Calu3 (cell line): ENCODE results near the gene PHGDH. TPM values are rescaled to one million over a fixed set of nuclear protein-coding genes. Genes with fewer than 3 reads are reported as not detected.
A peak's percentile ranks its signal among the peaks of the same experiment; 100 is the strongest.

ENCODE experiments used
- BruUV-seq: library from RNA; stranded (reverse); fragments of 400-500 nt; replicated peaks from 2 replicates; lab custom pipeline; 2021; lab: Mats Ljungman, UMichigan
- CTCF ChIA-PET: fragments of 300-600 bp; sonication (Branson Sonifier 250); formaldehyde crosslinking; loops from one replicate; lab custom pipeline; 2022; ENCODE audit warnings: antibody characterized with exemption; lab: Charles Lee
- DNase-seq: peaks from one replicate; pipeline ENCODE4 v3.0.0; 2022
- H3K27ac Mint-ChIP-seq: one replicate; pipeline ENCODE4 v1.8.0; 2022; ENCODE audit warnings: mixed read lengths; ENCODE audit not compliant: unreplicated experiment
- H3K27me3 Mint-ChIP-seq: one replicate; pipeline ENCODE4 v1.8.0; 2022; ENCODE audit warnings: mixed read lengths; ENCODE audit not compliant: unreplicated experiment
- H3K36me3 Mint-ChIP-seq: one replicate; pipeline ENCODE4 v1.8.0; 2022; ENCODE audit warnings: mild to moderate bottlenecking, moderate library complexity, mixed read lengths; ENCODE audit not compliant: insufficient read depth, unreplicated experiment
- H3K4me1 Mint-ChIP-seq: one replicate; pipeline ENCODE4 v1.8.0; 2022; ENCODE audit warnings: mild to moderate bottlenecking, low read depth, mixed read lengths; ENCODE audit not compliant: unreplicated experiment
- H3K4me3 Mint-ChIP-seq: one replicate; pipeline ENCODE4 v1.8.0; 2022; ENCODE audit warnings: mild to moderate bottlenecking, low read depth, moderate library complexity, mixed read lengths; ENCODE audit not compliant: unreplicated experiment
- H3K9me3 Mint-ChIP-seq: one replicate; pipeline ENCODE4 v1.8.0; 2022; ENCODE audit warnings: low read depth, mixed read lengths; ENCODE audit not compliant: unreplicated experiment
- intact Hi-C: fragments of 100-400 bp; cut with micrococcal nuclease; formaldehyde crosslinking; loops from one replicate; pipeline ENCODE4 v1.10.0; 2022; ENCODE audit not compliant: unreplicated experiment
- total RNA-seq: library from RNA; stranded (reverse); gene quantifications from 2 replicates; pipeline ENCODE4 v1.2.3, GENCODE V29; 2022
- TF ChIP-seq, protein P1 (sequence below): fragments of 200-600 bp; IDR thresholded peaks from one replicate; pipeline ENCODE4 v1.8.0; 2022; ENCODE audit warnings: antibody characterized with exemption; ENCODE audit not compliant: unreplicated experiment

Gene PHGDH
- total RNA-seq, 1 experiment from 2014 or later = 199 TPM

- Mint-ChIP-seq H3K36me3 (peaks cover 47% of the 10 kb centered on the region), H3K9me3 (no peaks in the 10 kb centered on the region), H3K27ac (peak overlapping the region; percentile 15), H3K4me1 (peaks cover 10% of the 10 kb centered on the region), H3K27me3 (no peaks in the 10 kb centered on the region), H3K4me3 (no peak overlapping the region)
- CTCF ChIA-PET = interaction anchor here (0.6 to 2.0 kb wide), 4 partner anchors 25 to 1108 kb away, joined by 3 to 8 read pairs (median 3); no protein-coding TSS in a partner anchor
- DNase-seq = peak; percentile 39
- TF ChIP-seq, protein P1, sequence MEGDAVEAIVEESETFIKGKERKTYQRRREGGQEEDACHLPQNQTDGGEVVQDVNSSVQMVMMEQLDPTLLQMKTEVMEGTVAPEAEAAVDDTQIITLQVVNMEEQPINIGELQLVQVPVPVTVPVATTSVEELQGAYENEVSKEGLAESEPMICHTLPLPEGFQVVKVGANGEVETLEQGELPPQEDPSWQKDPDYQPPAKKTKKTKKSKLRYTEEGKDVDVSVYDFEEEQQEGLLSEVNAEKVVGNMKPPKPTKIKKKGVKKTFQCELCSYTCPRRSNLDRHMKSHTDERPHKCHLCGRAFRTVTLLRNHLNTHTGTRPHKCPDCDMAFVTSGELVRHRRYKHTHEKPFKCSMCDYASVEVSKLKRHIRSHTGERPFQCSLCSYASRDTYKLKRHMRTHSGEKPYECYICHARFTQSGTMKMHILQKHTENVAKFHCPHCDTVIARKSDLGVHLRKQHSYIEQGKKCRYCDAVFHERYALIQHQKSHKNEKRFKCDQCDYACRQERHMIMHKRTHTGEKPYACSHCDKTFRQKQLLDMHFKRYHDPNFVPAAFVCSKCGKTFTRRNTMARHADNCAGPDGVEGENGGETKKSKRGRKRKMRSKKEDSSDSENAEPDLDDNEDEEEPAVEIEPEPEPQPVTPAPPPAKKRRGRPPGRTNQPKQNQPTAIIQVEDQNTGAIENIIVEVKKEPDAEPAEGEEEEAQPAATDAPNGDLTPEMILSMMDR = peak; percentile 75
- BruUV-seq = no TSS peak
- intact Hi-C loops = loop anchor here (1.0 to 5.0 kb wide), 2 partner anchors 65 to 123 kb away; no protein-coding TSS in a partner anchor
Measured at GRCh38 chr1:119743776-119744597, 32.3 kb downstream of the PHGDH start.

GRCh38 chr1:119744598-119744942 lies 32.8 kb downstream of the PHGDH start:
- CTCF ChIA-PET = interaction anchor here (0.6 to 2.0 kb wide), 2 partner anchors 65 to 1109 kb away, joined by 3 to 8 read pairs; no protein-coding TSS in a partner anchor
- Mint-ChIP-seq H3K27me3 (no peaks in the 10 kb centered on the region), H3K27ac (peak overlapping the region; percentile 15), H3K36me3 (peaks cover 41% of the 10 kb centered on the region), H3K4me3 (no peak overlapping the region), H3K9me3 (no peaks in the 10 kb centered on the region), H3K4me1 (peaks cover 10% of the 10 kb centered on the region)
- BruUV-seq = no TSS peak
- DNase-seq = no peak
- TF ChIP-seq, protein P1 = no peak
- intact Hi-C loops = loop anchor here (1.0 to 5.0 kb wide), 2 partner anchors 65 to 123 kb away; no protein-coding TSS in a partner anchor

- Mint-ChIP-seq H3K36me3 (peaks cover 36% of the 10 kb centered on the region), H3K27me3 (no peaks in the 10 kb centered on the region), H3K9me3 (no peaks in the 10 kb centered on the region), H3K27ac (no peak overlapping the region), H3K4me3 (no peak overlapping the region), H3K4me1 (peaks cover 10% of the 10 kb centered on the region)
- no TSS peak for BruUV-seq
- CTCF ChIA-PET = interaction anchor here (2.0 kb wide), 1 partner anchor 64 kb away, joined by 8 read pairs; no protein-coding TSS in a partner anchor
- TF ChIP-seq, protein P1 = no peak
- DNase-seq = no peak
- intact Hi-C loops = no loop called here
Measured at GRCh38 chr1:119745034-119745433, 33.3 kb downstream of the PHGDH start.

DNA sequence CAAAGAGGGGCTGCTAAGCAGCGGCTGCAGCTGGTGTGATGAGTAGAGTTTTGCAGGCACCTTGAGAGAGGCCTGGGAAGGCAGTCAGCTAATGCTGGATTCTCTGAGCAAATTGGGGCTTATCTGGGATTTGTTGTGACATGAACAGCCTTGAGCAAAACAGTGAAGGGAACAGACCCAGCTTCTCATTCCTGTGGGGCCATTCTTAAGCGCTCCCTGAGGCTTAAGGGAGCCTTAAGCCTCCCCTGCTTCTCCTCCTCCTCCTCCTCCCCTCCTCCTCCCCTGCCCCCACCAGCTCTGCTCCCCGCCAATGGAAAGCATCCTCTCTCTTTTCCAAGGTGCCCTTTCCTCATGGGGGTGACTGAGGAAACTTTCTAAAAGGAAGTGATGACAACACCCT lies 35.7 kb downstream of the PHGDH start:
- no peaks in the 10 kb centered on the region for H3K27me3 Mint-ChIP-seq
- BruUV-seq = no TSS peak
- CTCF ChIA-PET = interaction anchor here (0.6 kb wide), 1 partner anchor 36 kb away, joined by 3 read pairs; the partner anchor contains the start of gene PHGDH
- no peak for DNase-seq
- peaks cover 10% of the 10 kb centered on the region for H3K4me1 Mint-ChIP-seq
- H3K27ac Mint-ChIP-seq = no peak overlapping the region
- no peaks in the 10 kb centered on the region for H3K9me3 Mint-ChIP-seq
- intact Hi-C loops = no loop called here
- H3K36me3 Mint-ChIP-seq = peaks cover 22% of the 10 kb centered on the region
- TF ChIP-seq, protein P1 = no peak
- no peak overlapping the region for H3K4me3 Mint-ChIP-seq
